ENCODE results near the gene SUCLG2.

The SUCLG2 gene

DNA sequence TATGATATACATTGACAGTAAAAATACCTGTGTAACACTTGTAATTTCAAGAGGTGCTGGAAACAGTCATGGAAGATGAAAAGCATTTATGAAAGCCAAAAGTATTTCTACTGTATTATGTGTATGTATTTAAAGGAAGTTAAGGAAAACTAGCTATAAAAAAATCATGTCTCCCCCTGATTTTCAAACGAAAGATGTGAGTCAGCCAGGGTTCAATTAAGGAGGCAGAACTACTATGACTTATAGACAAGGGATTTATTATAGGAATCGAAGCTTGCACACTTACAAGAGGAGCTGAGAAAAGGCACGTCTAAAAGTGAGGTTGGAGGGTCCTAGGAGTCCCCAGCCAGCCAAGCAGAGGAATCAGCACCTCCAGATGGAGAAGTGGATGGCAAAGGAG, 119.4 kb downstream of the SUCLG2 start:
- H3K4me3 ChIP-seq (ENCODE audit: control insufficient read depth, low read depth, low read length): no peak overlapping the region
- TF ChIP-seq, protein P1, sequence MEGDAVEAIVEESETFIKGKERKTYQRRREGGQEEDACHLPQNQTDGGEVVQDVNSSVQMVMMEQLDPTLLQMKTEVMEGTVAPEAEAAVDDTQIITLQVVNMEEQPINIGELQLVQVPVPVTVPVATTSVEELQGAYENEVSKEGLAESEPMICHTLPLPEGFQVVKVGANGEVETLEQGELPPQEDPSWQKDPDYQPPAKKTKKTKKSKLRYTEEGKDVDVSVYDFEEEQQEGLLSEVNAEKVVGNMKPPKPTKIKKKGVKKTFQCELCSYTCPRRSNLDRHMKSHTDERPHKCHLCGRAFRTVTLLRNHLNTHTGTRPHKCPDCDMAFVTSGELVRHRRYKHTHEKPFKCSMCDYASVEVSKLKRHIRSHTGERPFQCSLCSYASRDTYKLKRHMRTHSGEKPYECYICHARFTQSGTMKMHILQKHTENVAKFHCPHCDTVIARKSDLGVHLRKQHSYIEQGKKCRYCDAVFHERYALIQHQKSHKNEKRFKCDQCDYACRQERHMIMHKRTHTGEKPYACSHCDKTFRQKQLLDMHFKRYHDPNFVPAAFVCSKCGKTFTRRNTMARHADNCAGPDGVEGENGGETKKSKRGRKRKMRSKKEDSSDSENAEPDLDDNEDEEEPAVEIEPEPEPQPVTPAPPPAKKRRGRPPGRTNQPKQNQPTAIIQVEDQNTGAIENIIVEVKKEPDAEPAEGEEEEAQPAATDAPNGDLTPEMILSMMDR (IDR thresholded peaks at IDR 0.05; ENCODE audit: control insufficient read depth, insufficient read depth, low read depth, low read length, missing control alignments): no peak
- DNase-seq (ENCODE audit: low read depth): no peak

DNA sequence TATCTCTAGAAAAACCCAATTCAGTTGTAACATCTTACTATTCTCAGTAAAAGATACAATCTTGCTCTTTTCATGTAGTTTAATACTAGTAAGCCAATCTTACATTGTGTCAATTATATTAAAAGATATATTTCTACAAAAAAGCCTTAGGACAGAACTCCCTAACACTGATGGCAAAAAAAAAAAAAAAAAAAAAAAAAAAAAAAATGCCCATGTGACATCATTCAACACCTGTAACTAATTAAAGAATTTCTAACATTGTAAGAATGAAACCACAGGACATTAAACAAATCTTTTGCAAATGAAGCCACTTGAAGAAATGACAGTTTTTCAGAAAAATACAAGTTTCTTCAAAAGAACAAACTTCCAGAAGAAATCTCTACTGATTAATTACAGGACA, 119.8 kb downstream of the SUCLG2 start:
- TF ChIP-seq, protein P1 (IDR thresholded peaks at IDR 0.05; ENCODE audit: control insufficient read depth, insufficient read depth, low read depth, low read length, missing control alignments): no peak
- no peak for DNase-seq (ENCODE audit: low read depth)
- no peak overlapping the region for H3K4me3 ChIP-seq (ENCODE audit: control insufficient read depth, low read depth, low read length)

DNA sequence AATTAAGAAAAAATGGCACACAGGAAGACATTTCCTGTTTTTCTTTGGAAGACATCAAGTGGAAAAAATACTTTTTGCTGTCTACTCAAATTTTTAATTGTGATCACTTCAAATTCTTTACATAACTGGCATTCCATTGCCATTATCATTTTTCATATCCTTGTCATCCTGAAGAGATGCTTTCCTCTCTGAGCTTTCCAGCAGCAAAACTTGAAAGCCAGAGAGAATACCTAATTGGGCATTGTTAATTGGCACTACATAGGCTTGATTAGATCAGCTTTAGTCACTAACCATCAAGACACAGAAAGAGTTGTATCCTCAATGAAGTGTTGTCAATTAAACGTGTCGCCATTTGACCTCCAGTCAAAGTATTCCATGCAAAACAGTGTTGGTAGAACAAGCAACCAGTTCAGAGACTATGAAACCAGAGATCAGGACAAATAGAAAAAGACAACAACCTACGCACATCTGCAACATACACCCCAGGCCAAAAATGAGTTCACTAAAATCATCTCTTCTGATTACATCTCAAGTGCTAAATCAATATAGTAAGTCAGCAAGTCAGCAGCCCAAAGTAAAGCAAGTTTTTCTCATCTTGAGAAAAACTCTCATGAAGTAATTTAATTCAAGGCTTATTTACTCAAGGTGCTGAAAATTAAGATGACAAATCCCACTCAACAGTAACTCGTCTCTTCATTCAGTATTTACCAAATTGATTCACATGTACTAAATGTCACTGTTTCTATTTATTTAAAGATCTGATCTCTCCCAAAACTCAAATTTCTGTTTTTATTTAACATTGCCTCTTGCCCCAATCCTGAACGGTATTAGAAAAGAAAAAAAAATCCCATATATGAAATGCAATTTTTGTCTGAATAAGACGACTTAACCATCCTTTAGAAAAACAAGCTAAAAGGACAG, 123.0 kb downstream of the SUCLG2 start:
- TF ChIP-seq, protein P1 (IDR thresholded peaks at IDR 0.05; ENCODE audit: control insufficient read depth, insufficient read depth, low read depth, low read length, missing control alignments): no peak
- no peak for DNase-seq (ENCODE audit: low read depth)
- H3K4me3 ChIP-seq (ENCODE audit: control insufficient read depth, low read depth, low read length): no peak overlapping the region

DNA sequence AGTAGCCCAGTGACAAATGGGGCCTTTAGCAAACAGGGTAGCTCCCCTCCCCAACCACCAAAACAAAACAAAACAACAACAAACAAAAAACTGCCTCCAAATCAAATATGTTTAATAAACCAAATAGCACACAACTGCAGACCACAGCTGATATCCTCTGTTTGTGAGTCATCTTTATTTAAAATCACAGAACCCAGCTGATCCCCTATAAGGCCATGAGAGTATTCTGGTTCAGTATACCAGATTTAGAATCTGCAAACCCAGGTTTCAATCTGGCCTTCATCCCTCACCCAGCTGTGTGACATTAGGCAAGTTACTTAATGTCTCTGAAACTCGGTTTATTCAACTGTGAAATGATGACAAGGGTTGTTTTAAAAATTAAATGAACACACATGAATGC, 124.5 kb downstream of the SUCLG2 start:
- DNase-seq (ENCODE audit: low read depth): no peak
- H3K4me3 ChIP-seq (ENCODE audit: control insufficient read depth, low read depth, low read length): no peak overlapping the region
- TF ChIP-seq, protein P1 (IDR thresholded peaks at IDR 0.05; ENCODE audit: control insufficient read depth, insufficient read depth, low read depth, low read length, missing control alignments): no peak

DNA sequence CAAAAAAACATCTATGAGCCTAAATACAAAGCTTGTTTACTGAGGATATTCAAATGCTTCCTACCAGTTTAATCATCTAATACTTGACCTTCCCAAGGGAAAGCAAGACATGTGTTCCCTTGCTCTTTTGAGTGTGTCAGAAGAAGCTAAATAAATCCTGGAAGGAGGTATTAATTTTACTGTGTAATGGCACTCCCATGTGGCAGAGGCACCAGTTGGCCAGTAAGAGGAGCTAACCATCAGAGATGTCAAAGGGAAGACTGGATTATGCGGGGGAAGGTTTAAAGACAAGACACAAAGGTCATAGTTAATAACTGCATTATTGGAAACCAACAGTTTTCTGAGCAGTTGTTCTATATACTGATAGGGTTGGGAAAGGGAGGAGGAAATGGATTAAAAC, 125.1 kb downstream of the SUCLG2 start:
- H3K4me3 ChIP-seq (ENCODE audit: control insufficient read depth, low read depth, low read length): no peak overlapping the region
- TF ChIP-seq, protein P1 (IDR thresholded peaks at IDR 0.05; ENCODE audit: control insufficient read depth, insufficient read depth, low read depth, low read length, missing control alignments): no peak
- no peak for DNase-seq (ENCODE audit: low read depth)

DNA sequence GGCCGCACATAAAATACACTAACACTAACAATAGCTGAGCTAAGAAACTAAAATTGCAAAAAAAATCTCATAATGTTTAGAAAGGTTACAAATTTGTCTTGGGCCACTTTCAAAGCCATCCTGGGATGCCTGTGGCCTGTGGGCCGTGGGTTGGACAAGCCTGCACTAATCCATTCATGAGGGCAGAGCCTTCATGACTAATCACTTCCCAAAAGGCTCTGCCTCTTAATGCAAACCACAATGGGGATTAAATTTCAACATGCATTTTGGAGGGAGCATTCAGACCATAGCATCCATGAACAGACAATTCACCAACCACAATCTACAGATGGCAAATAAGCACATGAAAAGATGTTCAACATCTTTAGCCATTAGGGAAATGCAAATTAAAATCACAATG, 128.2 kb downstream of the SUCLG2 start:
- H3K4me3 ChIP-seq (ENCODE audit: control insufficient read depth, low read depth, low read length): no peak overlapping the region
- TF ChIP-seq, protein P1 (IDR thresholded peaks at IDR 0.05; ENCODE audit: control insufficient read depth, insufficient read depth, low read depth, low read length, missing control alignments): no peak
- DNase-seq (ENCODE audit: low read depth): peak; percentile 86
